Fibroblast of lung (primary cell): Measurements from ENCODE around the gene ODF2. TPM values are rescaled to one million over a fixed set of nuclear protein-coding genes. Genes with fewer than 3 reads are reported as not detected.

Source experiments
- DNase-seq, 2 donors: peaks; one replicate each; pipeline versions ENCODE4 v3.0.0 to v3.0.0-alpha.2; 2010; ENCODE audit warnings: low read depth in 2 of 2
- H2AFZ ChIP-seq: 2 replicates; pipeline ENCODE4 v1.5.1; 2012; ENCODE audit warnings: low read length, control low read depth, inconsistent platforms
- H3K27ac ChIP-seq: 2 replicates; pipeline ENCODE4 v1.5.1; 2011; ENCODE audit warnings: low read length, control low read depth; ENCODE audit not compliant: insufficient read depth
- H3K27me3 ChIP-seq: 2 replicates; pipeline ENCODE4 v1.5.1; 2011; ENCODE audit warnings: mild to moderate bottlenecking, low read length; ENCODE audit not compliant: control insufficient read depth, insufficient read depth
- H3K36me3 ChIP-seq: 2 replicates; pipeline ENCODE4 v1.5.1; 2011; ENCODE audit warnings: low read length; ENCODE audit not compliant: control insufficient read depth, insufficient read depth
- H3K4me1 ChIP-seq: 2 replicates; pipeline ENCODE4 v1.5.1; 2011; ENCODE audit warnings: low read length; ENCODE audit not compliant: control insufficient read depth, insufficient read depth; ENCODE audit errors: extremely low read depth
- H3K4me2 ChIP-seq: 2 replicates; pipeline ENCODE4 v1.5.1; 2011; ENCODE audit warnings: low read length, control low read depth; ENCODE audit not compliant: insufficient read depth; ENCODE audit errors: extremely low read depth
- H3K4me3 ChIP-seq, 4 experiments: fragments of 200-600 bp in 1 of 4; sonication (generic) in 1 of 4; replicated peaks in 1 of 4; 2 replicates each; pipeline ENCODE4 v1.5.1; 2011 to 2016; ENCODE audit warnings: low read length in 4 of 4, low read depth in 3 of 4, mild to moderate bottlenecking in 3 of 4, control low read depth in 2 of 4, inconsistent platforms in 1 of 4, mixed read lengths in 1 of 4; ENCODE audit not compliant: insufficient read depth in 1 of 4; ENCODE audit errors: control extremely low read depth in 1 of 4
- H3K79me2 ChIP-seq: 2 replicates; pipeline ENCODE4 v1.5.1; 2012; ENCODE audit warnings: mild to moderate bottlenecking, low read length, inconsistent platforms; ENCODE audit not compliant: control insufficient read depth, insufficient read depth
- H3K9ac ChIP-seq: 2 replicates; pipeline ENCODE4 v1.5.1; 2011; ENCODE audit warnings: mild to moderate bottlenecking, low read length, control low read depth; ENCODE audit not compliant: insufficient read depth
- H3K9me3 ChIP-seq: 2 replicates; pipeline ENCODE4 v1.5.1; 2012; ENCODE audit warnings: low read depth, low read length; ENCODE audit not compliant: control insufficient read depth, insufficient read depth
- H4K20me1 ChIP-seq: 2 replicates; pipeline ENCODE4 v1.5.1; 2011; ENCODE audit warnings: low read length; ENCODE audit not compliant: control insufficient read depth, insufficient read depth; ENCODE audit errors: extremely low read depth
- CTCF ChIP-seq, 2 donors: IDR thresholded peaks in 1 of 2; conservative IDR thresholded peaks in 1 of 2; 1 replicate in 1 of 2; 2 replicates in 1 of 2; pipeline ENCODE4 v1.5.1; 2011 to 2012; ENCODE audit warnings: low read length in 2 of 2, control low read depth in 1 of 2, inconsistent platforms in 1 of 2, low read depth in 1 of 2, mild to moderate bottlenecking in 1 of 2
- EZH2 ChIP-seq: IDR thresholded peaks from 2 replicates; pipeline ENCODE4 v1.5.1; 2012; ENCODE audit warnings: low read length, control low read depth, mild to moderate bottlenecking; ENCODE audit errors: missing control alignments
- polyA plus RNA-seq, 2 donors: library from polyadenylated mRNA; depleted of rRNA in 1 of 2; stranded (reverse) in 1 of 2; unstranded in 1 of 2; fragments of >200 nt; gene quantifications; 2 replicates each; pipeline ENCODE4 v1.2.1, GENCODE V29; 2011 to 2012; ENCODE audit warnings: missing spikeins in 1 of 2
- total RNA-seq: library from RNA; depleted of rRNA; stranded (reverse); fragments of >200 nt; gene quantifications from 2 replicates; pipeline ENCODE4 v1.2.1, GENCODE V29; 2014

The ODF2 gene
- total and polyA plus RNA-seq, 2 donors (not counting 1 experiment from before 2014, with no cell fraction given) = 10.2 to 20.6 TPM

GRCh38 chr9:128526720-128527119 is 70.9 kb downstream of the ODF2 start:
- Histone ChIP-seq H3K9ac (no peak overlapping the region), H3K9me3 (no peaks in the 10 kb centered on the region), H4K20me1 (no peaks in the 10 kb centered on the region), H2AFZ (no peak overlapping the region), H3K27ac (no peak overlapping the region), H3K4me3 (no peak overlapping the region), H3K79me2 (no peaks in the 10 kb centered on the region), H3K4me2 (no peak overlapping the region), H3K4me1 (no peaks in the 10 kb centered on the region), H3K27me3 (no peaks in the 10 kb centered on the region), H3K36me3 (no peaks in the 10 kb centered on the region)
- no peak for TF ChIP-seq CTCF (conservative IDR thresholded peaks at IDR 0.05 in 1 of 2, IDR thresholded peaks at IDR 0.05 in 1 of 2; ENCODE audit: low read depth in 1 of 2, low read length in 2 of 2)
- TF ChIP-seq EZH2 = no peak
- no peak for DNase-seq

DNA sequence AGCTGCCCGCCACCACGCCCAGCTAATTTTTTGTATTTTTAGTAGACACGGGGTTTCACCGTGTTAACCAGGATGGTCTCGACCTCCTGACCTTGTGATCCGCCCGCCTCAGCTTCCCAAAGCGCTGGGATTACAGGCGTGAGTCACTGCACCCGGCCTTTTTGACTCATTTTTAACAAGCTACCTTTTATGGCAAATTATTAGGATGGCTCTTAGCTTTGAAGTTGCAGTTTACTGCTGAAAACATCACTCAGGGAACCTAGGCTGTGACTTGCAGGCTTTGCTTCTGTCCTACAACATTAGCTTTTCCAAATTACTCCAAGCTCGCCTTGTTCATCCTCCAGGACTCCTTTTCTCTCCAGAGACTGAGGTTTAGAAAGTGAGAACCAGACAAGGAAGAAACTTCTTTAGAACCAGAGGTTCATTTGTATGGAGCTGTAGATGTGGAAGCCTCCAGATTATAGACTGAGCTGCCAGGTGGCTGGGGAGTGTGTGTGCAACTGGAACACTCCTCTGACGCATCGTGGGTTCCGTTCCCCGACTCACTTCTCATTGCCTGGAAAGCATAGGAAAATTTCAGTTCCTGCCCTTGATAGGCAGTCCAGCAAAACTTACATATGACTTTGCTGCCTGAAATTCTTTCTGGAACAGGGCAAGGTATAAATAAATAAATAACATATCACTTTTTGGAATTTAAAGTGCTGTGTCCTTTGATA is 72.8 kb downstream of the ODF2 start:
- no peaks in the 10 kb centered on the region for H3K4me1 ChIP-seq
- H2AFZ ChIP-seq = no peak overlapping the region
- H3K4me3 ChIP-seq = no peak overlapping the region
- H3K36me3 ChIP-seq = peaks cover 2% of the 10 kb centered on the region
- H3K4me2 ChIP-seq = no peak overlapping the region
- no peaks in the 10 kb centered on the region for H3K79me2 ChIP-seq
- H3K9me3 ChIP-seq = no peaks in the 10 kb centered on the region
- DNase-seq = peak; percentile 9 to 64
- H3K27me3 ChIP-seq = no peaks in the 10 kb centered on the region
- TF ChIP-seq EZH2 = no peak
- no peak for TF ChIP-seq CTCF (conservative IDR thresholded peaks at IDR 0.05 in 1 of 2, IDR thresholded peaks at IDR 0.05 in 1 of 2; ENCODE audit: low read depth in 1 of 2, low read length in 2 of 2)
- no peak overlapping the region for H3K27ac ChIP-seq
- no peak overlapping the region for H3K9ac ChIP-seq
- no peaks in the 10 kb centered on the region for H4K20me1 ChIP-seq

DNA sequence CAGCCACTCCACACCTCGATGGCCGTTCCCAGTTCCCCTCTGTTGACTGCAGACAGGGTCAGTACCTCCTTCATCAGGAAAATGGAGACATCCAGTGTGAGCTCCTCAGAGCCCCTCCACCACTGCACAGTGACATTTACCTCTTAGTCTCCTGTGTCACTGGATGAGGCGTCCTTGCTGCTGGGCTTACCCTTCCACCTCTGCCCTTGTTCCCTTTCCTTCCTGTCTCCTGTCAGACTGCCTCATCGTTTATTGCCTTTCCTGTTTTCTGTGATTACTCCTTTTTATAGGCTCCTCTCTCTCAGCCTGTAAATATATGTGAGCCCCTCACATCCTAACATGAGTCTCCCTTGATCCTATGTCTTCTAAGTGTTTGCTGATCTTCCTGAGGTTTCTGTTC is 73.4 kb downstream of the ODF2 start:
- Histone ChIP-seq H3K36me3 (peaks cover 2% of the 10 kb centered on the region), H3K4me1 (no peaks in the 10 kb centered on the region), H3K9me3 (no peaks in the 10 kb centered on the region), H3K4me2 (no peak overlapping the region), H3K79me2 (no peaks in the 10 kb centered on the region), H4K20me1 (no peaks in the 10 kb centered on the region), H3K27ac (no peak overlapping the region), H3K27me3 (no peaks in the 10 kb centered on the region), H2AFZ (no peak overlapping the region), H3K9ac (no peak overlapping the region), H3K4me3 (no peak overlapping the region)
- TF ChIP-seq EZH2 (no peak), CTCF (conservative IDR thresholded peaks at IDR 0.05 in 1 of 2, IDR thresholded peaks at IDR 0.05 in 1 of 2; ENCODE audit: low read depth in 1 of 2, low read length in 2 of 2) (no peak)
- DNase-seq = no peak
